K562 (cell line): ENCODE measurements around the gene COG6.

Source experiments
- CTCF ChIP-seq, 3 experiments: IDR thresholded peaks in 2 of 3; conservative IDR thresholded peaks in 1 of 3; 2 replicates each; pipeline ENCODE4 v1.5.1; 2011 to 2012; ENCODE audit warnings: low read length in 3 of 3, mild to moderate bottlenecking in 3 of 3, control low read depth in 2 of 3, improper control_type of control experiment in 1 of 3, inconsistent platforms in 1 of 3, low read depth in 1 of 3, mixed read lengths in 1 of 3, moderate library complexity in 1 of 3; ENCODE audit not compliant: insufficient read depth in 2 of 3
- DPF2 ChIP-seq: fragments of 450-650 bp; IDR thresholded peaks from 2 replicates; pipeline ENCODE4 v1.6.1; 2016
- NRF1 ChIP-seq, 2 experiments: fragments of 450-650 bp; IDR thresholded peaks in 1 of 2; conservative IDR thresholded peaks in 1 of 2; 2 replicates each; pipeline ENCODE4 v1.6.1; 2014; ENCODE audit warnings: mild to moderate bottlenecking in 2 of 2
- PHB2 ChIP-seq: fragments of 450-650 bp; IDR thresholded peaks from 2 replicates; pipeline ENCODE4 v1.6.1; 2017; ENCODE audit warnings: low read depth
- POLR2A ChIP-seq: fragments of 450-650 bp; conservative IDR thresholded peaks from 2 replicates; pipeline ENCODE4 v1.6.1; 2016
- PREB ChIP-seq: sonication (generic); formaldehyde crosslinking; IDR thresholded peaks from 2 replicates; pipeline ENCODE4 v1.8.1; 2023; ENCODE audit warnings: mild to moderate bottlenecking, missing genetic modification reagents
- TF ChIP-seq, protein P1 (sequence below): sonication (generic); formaldehyde crosslinking; IDR thresholded peaks from 2 replicates; pipeline ENCODE4 v1.5.0; 2020; ENCODE audit warnings: missing genetic modification reagents

DNA sequence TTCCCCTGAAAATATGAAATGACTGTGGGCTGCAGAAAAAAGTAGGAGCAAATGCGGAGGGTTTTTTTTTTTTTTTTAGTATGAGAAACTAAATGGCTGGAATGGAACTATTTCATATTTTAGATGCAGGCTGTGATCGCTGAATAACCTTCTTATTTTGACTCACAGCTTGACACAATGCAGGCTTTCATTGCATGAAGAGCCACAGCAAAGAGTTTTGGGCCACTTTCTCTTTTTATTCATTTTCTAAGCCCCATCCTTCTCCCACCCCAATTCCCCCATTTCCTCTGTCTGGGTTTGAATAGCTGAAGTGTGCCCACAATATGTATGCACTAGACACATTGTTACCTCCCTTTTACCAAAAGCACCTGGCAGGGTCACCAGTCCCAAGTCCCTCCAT lies 125.9 kb downstream of the COG6 start:
- TF ChIP-seq, protein P1, sequence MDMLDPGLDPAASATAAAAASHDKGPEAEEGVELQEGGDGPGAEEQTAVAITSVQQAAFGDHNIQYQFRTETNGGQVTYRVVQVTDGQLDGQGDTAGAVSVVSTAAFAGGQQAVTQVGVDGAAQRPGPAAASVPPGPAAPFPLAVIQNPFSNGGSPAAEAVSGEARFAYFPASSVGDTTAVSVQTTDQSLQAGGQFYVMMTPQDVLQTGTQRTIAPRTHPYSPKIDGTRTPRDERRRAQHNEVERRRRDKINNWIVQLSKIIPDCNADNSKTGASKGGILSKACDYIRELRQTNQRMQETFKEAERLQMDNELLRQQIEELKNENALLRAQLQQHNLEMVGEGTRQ (CRISPR knock-in tag): no peak
- no peak for TF ChIP-seq NRF1 (conservative IDR thresholded peaks at IDR 0.05 in 1 of 2, IDR thresholded peaks at IDR 0.05 in 1 of 2)
- no peak for TF ChIP-seq PHB2
- no peak for TF ChIP-seq DPF2
- no peak for TF ChIP-seq CTCF (IDR thresholded peaks at IDR 0.05 in 2 of 3, conservative IDR thresholded peaks at IDR 0.05 in 1 of 3; ENCODE audit: insufficient read depth in 2 of 3, low read depth in 1 of 3, low read length in 3 of 3)
- no peak for TF ChIP-seq PREB
- no peak for TF ChIP-seq POLR2A
